A673 (cell line): ENCODE results near the gene SLC16A5.

Experiments used
- CTCF ChIP-seq: fragments of 300-800, 200-600 bp; sonication (generic); conservative IDR thresholded peaks from 2 replicates; pipeline ENCODE4 v1.5.1; 2017; ENCODE audit warnings: low read depth, mild to moderate bottlenecking, antibody characterized with exemption, low read length, moderate library complexity, mixed read lengths
- EZH2 ChIP-seq: fragments of 200-600 bp; sonication (generic); IDR thresholded peaks from 2 replicates; pipeline ENCODE4 v1.6.1; 2017; ENCODE audit warnings: borderline replicate concordance, low read depth, mild to moderate bottlenecking, mixed read lengths, antibody characterized with exemption, low read length; ENCODE audit not compliant: poor library complexity, severe bottlenecking

GRCh38 chr17:75069783-75070182, 18.0 kb upstream of the SLC16A5 start:
- TF ChIP-seq EZH2 (no peak), CTCF (peak; percentile 43)
